NCI-H146 treated with DMSO at 0.1 percent for 48 hours (cell line): ENCODE measurements around the gene SAMD9L.

Source experiments
- DNase-seq: peaks from one replicate; lab custom pipeline; 2025; ENCODE audit not compliant: unreplicated experiment; lab: John Stamatoyannopoulos, UW

Gene SAMD9L

GRCh38 chr7:93148144-93148543, at the start of gene SAMD9L:
Gene SAMD9L, minus strand, starts transcription at chr7:93148385. Its CDS starts 12,414 bp downstream, at chr7:93135971.
- no peak for DNase-seq

GRCh38 chr7:93196336-93196735, 48.2 kb upstream of the SAMD9L start:
- DNase-seq = no peak

- DNase-seq = no peak
Measured at GRCh38 chr7:93194386-93194785, 46.2 kb upstream of the SAMD9L start.

GRCh38 chr7:93188870-93189634, 40.9 kb upstream of the SAMD9L start:
- no peak for DNase-seq

- DNase-seq = no peak
Measured at GRCh38 chr7:93185303-93186027, 37.3 kb upstream of the SAMD9L start.

GRCh38 chr7:93179173-93179572, 31.0 kb upstream of the SAMD9L start:
- no peak for DNase-seq

GRCh38 chr7:93178213-93178612, 30.0 kb upstream of the SAMD9L start:
- DNase-seq = peak; percentile 30

GRCh38 chr7:93176992-93177580, 28.9 kb upstream of the SAMD9L start:
- no peak for DNase-seq

- DNase-seq = no peak
Measured at GRCh38 chr7:93175219-93175618, 27.0 kb upstream of the SAMD9L start.

GRCh38 chr7:93172683-93173082, 24.5 kb upstream of the SAMD9L start:
- no peak for DNase-seq

GRCh38 chr7:93171606-93172226, 23.5 kb upstream of the SAMD9L start:
- no peak for DNase-seq

GRCh38 chr7:93165447-93165846, 17.3 kb upstream of the SAMD9L start:
- no peak for DNase-seq

GRCh38 chr7:93164766-93165165, 16.6 kb upstream of the SAMD9L start:
- DNase-seq = no peak

- no peak for DNase-seq
Measured at GRCh38 chr7:93161181-93161762, 13.1 kb upstream of the SAMD9L start.

GRCh38 chr7:93160410-93160809, 12.2 kb upstream of the SAMD9L start:
- no peak for DNase-seq

- no peak for DNase-seq
Measured at GRCh38 chr7:93159490-93159889, 11.3 kb upstream of the SAMD9L start.

- DNase-seq = no peak
Measured at GRCh38 chr7:93156884-93157283, 8.7 kb upstream of the SAMD9L start.

- DNase-seq = no peak
Measured at GRCh38 chr7:93150200-93150835, 2.1 kb upstream of the SAMD9L start.

- DNase-seq = no peak
Measured at GRCh38 chr7:93148727-93149126, 542 bp upstream of the SAMD9L start.

GRCh38 chr7:93147363-93147762, 822 bp downstream of the SAMD9L start:
- peak; percentile 18 for DNase-seq
